ENCODE measurements around the gene TREX2. TPM values are rescaled to one million over a fixed set of nuclear protein-coding genes. Genes with fewer than 3 reads are reported as not detected.

TREX2 gene
- total and polyA plus RNA-seq, 2 of the 4 experiments (the other 2 are of a cell fraction), result 0.36 to 0.84 TPM

- H3K18ac ChIP-seq (ENCODE audit: low read depth, low read length), result peak overlapping the region; percentile 43
- peak overlapping the region; percentile 21; the same call in 1 of the 2 replicates for H4K91ac ChIP-seq (ENCODE audit: insufficient read depth, low read depth, low read length)
- ATAC-seq (ENCODE audit: low read depth) (no peak), DNase-seq (no peak)
- no peak overlapping the region for H3K27ac ChIP-seq (ENCODE audit: insufficient read depth, low read length)
- H4K5ac ChIP-seq (ENCODE audit: low read depth, low read length), result peak overlapping the region; percentile 77
- H4K8ac ChIP-seq (ENCODE audit: low read depth in 2 of 2, low read length in 2 of 2), result peak overlapping the region; percentile 68 to 84; a peak in 2 of 4 replicates
- in situ Hi-C loops (cut with MboI; ENCODE audit: low sequenced_read_pairs), result no loop called here
- H3K9me3 ChIP-seq (ENCODE audit: control insufficient read depth, insufficient read depth, low read length), result no peaks in the 10 kb centered on the region
- H3K79me1 ChIP-seq (ENCODE audit: low read depth in 1 of 2, low read length in 2 of 2), result peaks cover 0 to 5% of the 10 kb centered on the region in 2 experiments; a peak in 1 of 4 replicates
- intact Hi-C loops (cut with micrococcal nuclease), result no loop called here
- H3K4ac ChIP-seq (ENCODE audit: low read depth, low read length), result peak overlapping the region; percentile 72
- ChIA-PET POLR2A (ENCODE audit: unreplicated experiment) (no interaction called here), CTCF (no interaction called here)
- H2AK9ac ChIP-seq (replicated peaks; ENCODE audit: low read depth, low read length, poor library complexity), result peak overlapping the region; percentile 92
- no peak overlapping the region for H3K4me3 ChIP-seq (ENCODE audit: insufficient read depth, low read depth, low read length)
- 0 out of 2 replicates have a peak overlapping the region, but pooled peaks have one; percentile 10 for H2BK20ac ChIP-seq (ENCODE audit: low read depth, low read length)
- 79% methylated on average over 3 of the region's 7 CpGs; no CpG with 5 or more reads in 1 of the 2 experiments for WGBS, 2 experiments (ENCODE audit: extremely low coverage in 2 of 2, insufficient read length in 1 of 2)
- peaks cover 33% of the 10 kb centered on the region for H3K4me1 ChIP-seq (ENCODE audit: control insufficient read depth, insufficient read depth, low read length)
- no TSS peak for BruUV-seq (replicated peaks)
- no peak overlapping the region for H3K9ac ChIP-seq (ENCODE audit: low read depth, low read length)
- peaks cover 23% of the 10 kb centered on the region for H3K9me1 ChIP-seq (ENCODE audit: insufficient read depth, low read length)
- H2BK5ac ChIP-seq (ENCODE audit: low read depth, low read length, poor library complexity, severe bottlenecking), result peak overlapping the region; percentile 31
- peak overlapping the region; percentile 79 for H2AFZ ChIP-seq (replicated peaks; ENCODE audit: low read length, poor library complexity)
- H2BK120ac ChIP-seq (ENCODE audit: low read depth, low read length), result peak overlapping the region; percentile 99
- TF ChIP-seq CHD1 (IDR thresholded peaks at IDR 0.05; ENCODE audit: low read depth, low read length) (no peak), RAD21 (IDR thresholded peaks at IDR 0.05; ENCODE audit: low read length) (no peak), BHLHE40 (IDR thresholded peaks at IDR 0.05; ENCODE audit: low read depth, low read length) (no peak)
- H3K23ac ChIP-seq (ENCODE audit: low read depth, low read length), result no peak overlapping the region
- H2BK15ac ChIP-seq (ENCODE audit: low read depth, low read length), result peak overlapping the region; percentile 50; the same call in 1 of the 3 replicates
- H3K27me3 ChIP-seq (ENCODE audit: control insufficient read depth, insufficient read depth, low read length), result no peaks in the 10 kb centered on the region
- H3K56ac ChIP-seq (ENCODE audit: extremely low read depth, insufficient read depth, low read length), result no peak overlapping the region
- no peak overlapping the region; the same call in 1 of the 2 replicates for H3K4me2 ChIP-seq (ENCODE audit: low read depth, low read length)
- H4K20me1 ChIP-seq (ENCODE audit: insufficient read depth, low read length), result no peaks in the 10 kb centered on the region
- no peaks in the 10 kb centered on the region for H3K36me3 ChIP-seq (ENCODE audit: control insufficient read depth, insufficient read depth, low read length)
- H3K14ac ChIP-seq (replicated peaks; ENCODE audit: low read depth, low read length), result no peak overlapping the region
- peak overlapping the region; percentile 59 for H2AK5ac ChIP-seq (ENCODE audit: low read depth, low read length)
- dilution Hi-C loops (cut with HindIII; ENCODE audit: low sequenced_read_pairs, unreplicated experiment), result no loop called here
Measured at GRCh38 chrX:153475271-153475670, 29.4 kb upstream of the TREX2 start.

All from IMR-90 (cell line).